ENCODE measurements around the gene CATSPERD.
A peak's percentile ranks its signal among the peaks of the same experiment; 100 is the strongest.

Gene CATSPERD

GRCh38 chr19:5719961-5720790 is at the start of gene CATSPERD, which contains the start of gene LONP1:
TSS of gene CATSPERD (plus strand) at chr19:5720637. CDS start at chr19:5720738, 101 bp downstream.
TSS of gene LONP1 (minus strand) at chr19:5720146. CDS start at chr19:5720132, 14 bp downstream.
- peak; percentile 97 for DNase-seq

- no peak for DNase-seq
Observed at GRCh38 chr19:5671600-5671999, 48.8 kb upstream of the CATSPERD start.

- no peak for DNase-seq
Observed at GRCh38 chr19:5672708-5673459, 47.6 kb upstream of the CATSPERD start.

- no peak for DNase-seq
Observed at GRCh38 chr19:5673752-5674151, 46.7 kb upstream of the CATSPERD start.

- DNase-seq: no peak
Observed at GRCh38 chr19:5674714-5675113, 45.7 kb upstream of the CATSPERD start.

GRCh38 chr19:5676105-5676771 is 44.2 kb upstream of the CATSPERD start:
- no peak for DNase-seq

GRCh38 chr19:5676772-5677105 is 43.7 kb upstream of the CATSPERD start:
- no peak for DNase-seq

- DNase-seq: no peak
Observed at GRCh38 chr19:5677136-5677535, 43.3 kb upstream of the CATSPERD start.

- DNase-seq: no peak
Observed at GRCh38 chr19:5677580-5677979, 42.9 kb upstream of the CATSPERD start.

- DNase-seq: no peak
Observed at GRCh38 chr19:5678071-5678718, 42.2 kb upstream of the CATSPERD start.

GRCh38 chr19:5679289-5680083 is 41.0 kb upstream of the CATSPERD start:
- DNase-seq: no peak

- no peak for DNase-seq
Observed at GRCh38 chr19:5680084-5680436, 40.4 kb upstream of the CATSPERD start.

- DNase-seq: peak; percentile 97
Observed at GRCh38 chr19:5680437-5681368, 39.7 kb upstream of the CATSPERD start, which contains the start of the genes HSD11B1L and MICOS13. TSS of gene HSD11B1L (plus strand) at chr19:5681027. CDS start at chr19:5684833, 3,806 bp downstream. TSS of gene MICOS13 (minus strand) at chr19:5680516. CDS start at chr19:5680486, 30 bp downstream.

GRCh38 chr19:5681391-5682106 is 38.9 kb upstream of the CATSPERD start:
- DNase-seq: no peak

GRCh38 chr19:5682107-5682482 is 38.3 kb upstream of the CATSPERD start:
- no peak for DNase-seq

- DNase-seq: no peak
Observed at GRCh38 chr19:5683177-5683886, 37.1 kb upstream of the CATSPERD start.

GRCh38 chr19:5684694-5685430 is 35.6 kb upstream of the CATSPERD start:
- no peak for DNase-seq

- no peak for DNase-seq
Observed at GRCh38 chr19:5686326-5686646, 34.2 kb upstream of the CATSPERD start.
